Neural crest cell (in vitro differentiated cells): ENCODE measurements around the gene JUP. TPM values are rescaled to one million over a fixed set of nuclear protein-coding genes. Genes with fewer than 3 reads are reported as not detected.

Source experiments
- DNase-seq: peaks from one replicate; pipeline ENCODE4 v3.0.0; 2021; ENCODE audit warnings: low read depth, mixed read lengths, low spot score
- H3K27ac Mint-ChIP-seq: one replicate; pipeline ENCODE4 v1.8.0; 2021; ENCODE audit warnings: mild to moderate bottlenecking, mixed read lengths; ENCODE audit not compliant: unreplicated experiment
- H3K27me3 Mint-ChIP-seq: 2 replicates; pipeline ENCODE4 v1.8.0; 2021; ENCODE audit warnings: low read depth, mild to moderate bottlenecking, mixed read lengths
- H3K36me3 Mint-ChIP-seq: 2 replicates; pipeline ENCODE4 v1.8.0; 2021; ENCODE audit warnings: low read depth, mild to moderate bottlenecking, mixed read lengths
- H3K4me1 Mint-ChIP-seq: 2 replicates; pipeline ENCODE4 v1.8.0; 2021; ENCODE audit warnings: mixed read lengths
- H3K4me3 Mint-ChIP-seq: one replicate; pipeline ENCODE4 v1.8.0; 2021; ENCODE audit warnings: mild to moderate bottlenecking, mixed read lengths
- H3K9me3 Mint-ChIP-seq: 2 replicates; pipeline ENCODE4 v1.8.0; 2021; ENCODE audit warnings: mixed read lengths
- total RNA-seq: library from RNA; stranded (reverse); gene quantifications from 2 replicates; pipeline ENCODE4 v1.2.1, GENCODE V29; 2021
- TF ChIP-seq, protein P1 (sequence below): fragments of 200-600 bp; sonication (generic); conservative IDR thresholded peaks from 2 replicates; pipeline ENCODE4 v1.5.0; 2021; ENCODE audit warnings: antibody characterized with exemption, mild to moderate bottlenecking

JUP gene
- total RNA-seq, 1 donor from 2014 or later = 23.5 TPM

DNA sequence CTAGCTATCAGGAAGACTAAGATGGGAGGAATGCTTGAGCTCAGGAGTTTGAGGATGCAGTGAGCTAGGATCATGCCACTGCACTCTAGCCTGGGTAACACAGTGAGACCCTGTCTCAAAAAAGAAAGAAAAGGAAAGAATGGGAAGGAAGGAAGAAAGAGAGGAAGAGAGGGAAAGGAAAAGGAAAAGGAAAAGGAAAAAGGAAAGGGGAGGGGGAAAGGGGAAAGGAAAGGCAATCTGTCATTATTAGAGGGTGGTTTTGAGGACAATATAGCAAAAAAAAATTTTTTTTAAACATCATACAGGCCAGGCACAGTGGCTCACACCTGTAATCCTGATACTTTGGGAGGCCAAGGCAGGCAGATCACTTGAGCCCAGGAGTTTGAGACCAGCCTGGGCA, 20.4 kb downstream of the JUP start:
- TF ChIP-seq, protein P1, sequence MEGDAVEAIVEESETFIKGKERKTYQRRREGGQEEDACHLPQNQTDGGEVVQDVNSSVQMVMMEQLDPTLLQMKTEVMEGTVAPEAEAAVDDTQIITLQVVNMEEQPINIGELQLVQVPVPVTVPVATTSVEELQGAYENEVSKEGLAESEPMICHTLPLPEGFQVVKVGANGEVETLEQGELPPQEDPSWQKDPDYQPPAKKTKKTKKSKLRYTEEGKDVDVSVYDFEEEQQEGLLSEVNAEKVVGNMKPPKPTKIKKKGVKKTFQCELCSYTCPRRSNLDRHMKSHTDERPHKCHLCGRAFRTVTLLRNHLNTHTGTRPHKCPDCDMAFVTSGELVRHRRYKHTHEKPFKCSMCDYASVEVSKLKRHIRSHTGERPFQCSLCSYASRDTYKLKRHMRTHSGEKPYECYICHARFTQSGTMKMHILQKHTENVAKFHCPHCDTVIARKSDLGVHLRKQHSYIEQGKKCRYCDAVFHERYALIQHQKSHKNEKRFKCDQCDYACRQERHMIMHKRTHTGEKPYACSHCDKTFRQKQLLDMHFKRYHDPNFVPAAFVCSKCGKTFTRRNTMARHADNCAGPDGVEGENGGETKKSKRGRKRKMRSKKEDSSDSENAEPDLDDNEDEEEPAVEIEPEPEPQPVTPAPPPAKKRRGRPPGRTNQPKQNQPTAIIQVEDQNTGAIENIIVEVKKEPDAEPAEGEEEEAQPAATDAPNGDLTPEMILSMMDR = no peak
- Mint-ChIP-seq H3K36me3 (peaks cover 3% of the 10 kb centered on the region), H3K27me3 (no peaks in the 10 kb centered on the region), H3K9me3 (no peaks in the 10 kb centered on the region), H3K4me1 (no peaks in the 10 kb centered on the region), H3K4me3 (no peak overlapping the region), H3K27ac (no peak overlapping the region)
- no peak for DNase-seq

DNA sequence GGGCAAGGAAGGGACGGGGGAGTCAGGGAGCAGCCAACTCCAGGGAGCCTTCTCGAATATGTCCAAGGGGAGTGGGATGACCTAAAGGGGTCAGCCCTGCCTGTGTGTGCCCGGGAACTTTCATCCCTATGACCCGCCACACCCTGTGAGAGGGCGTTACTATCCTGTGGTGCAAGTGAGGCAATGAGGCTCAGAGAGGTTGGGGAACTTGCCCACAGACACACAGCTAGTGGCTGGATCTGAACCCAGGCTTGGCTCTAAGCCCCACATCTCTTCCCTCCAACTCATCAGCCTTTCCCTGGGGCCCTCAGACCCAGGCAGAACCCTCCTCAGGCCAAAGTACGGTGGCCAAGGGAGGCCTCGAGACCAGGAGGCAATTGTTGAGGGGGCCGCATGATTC, 23.2 kb downstream of the JUP start:
- no peaks in the 10 kb centered on the region for H3K27me3 Mint-ChIP-seq
- no peaks in the 10 kb centered on the region for H3K9me3 Mint-ChIP-seq
- no peak overlapping the region for H3K4me3 Mint-ChIP-seq
- peaks cover 5% of the 10 kb centered on the region for H3K36me3 Mint-ChIP-seq
- TF ChIP-seq, protein P1 = no peak
- DNase-seq = no peak
- peak overlapping the region; percentile 83 for H3K27ac Mint-ChIP-seq
- H3K4me1 Mint-ChIP-seq = no peaks in the 10 kb centered on the region

DNA sequence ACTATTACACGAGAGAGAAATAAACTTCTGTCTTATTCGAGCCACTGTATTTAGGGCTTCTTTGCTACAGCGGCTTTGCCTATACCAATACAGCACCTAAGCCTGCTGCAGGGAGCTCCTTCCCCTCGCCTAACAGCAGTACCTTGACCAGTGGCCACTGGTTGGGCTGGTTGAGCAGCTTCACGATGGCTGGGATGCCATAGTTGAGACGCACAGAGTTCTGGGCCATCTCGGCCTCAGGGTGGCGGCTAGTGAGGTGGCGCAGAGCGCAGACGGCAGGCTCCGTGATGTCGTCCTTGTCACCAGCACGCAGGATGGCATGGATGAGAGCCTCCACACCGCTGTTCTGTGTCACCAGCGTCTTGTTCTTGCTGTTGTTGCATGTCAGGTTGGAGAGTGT, 23.7 kb downstream of the JUP start:
- Mint-ChIP-seq H3K36me3 (peaks cover 5% of the 10 kb centered on the region), H3K9me3 (no peaks in the 10 kb centered on the region), H3K27me3 (no peaks in the 10 kb centered on the region), H3K4me1 (no peaks in the 10 kb centered on the region), H3K27ac (peak overlapping the region; percentile 83), H3K4me3 (no peak overlapping the region)
- TF ChIP-seq, protein P1 = no peak
- no peak for DNase-seq

DNA sequence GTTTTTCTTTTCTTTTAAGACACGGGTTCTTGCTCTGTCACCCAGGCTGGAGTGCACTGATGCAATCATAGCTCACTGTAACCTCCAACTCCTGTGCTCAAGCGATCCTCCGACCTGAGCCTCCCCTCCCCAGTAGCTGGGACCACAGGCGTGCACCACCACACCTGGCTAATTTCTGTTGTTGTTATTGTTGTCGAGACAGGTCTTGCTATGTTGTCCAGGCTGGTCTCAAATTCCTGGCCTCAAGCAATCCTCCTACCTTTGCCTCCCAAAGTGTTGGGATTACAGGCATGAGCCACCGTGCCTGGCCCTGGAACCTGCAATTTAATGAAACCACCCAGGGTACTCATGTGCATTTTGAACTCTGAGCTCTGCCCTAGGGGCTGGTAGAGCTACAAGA, 24.1 kb downstream of the JUP start:
- H3K27me3 Mint-ChIP-seq = no peaks in the 10 kb centered on the region
- no peak overlapping the region for H3K4me3 Mint-ChIP-seq
- H3K36me3 Mint-ChIP-seq = peaks cover 5% of the 10 kb centered on the region
- H3K27ac Mint-ChIP-seq = peak overlapping the region; percentile 50
- no peaks in the 10 kb centered on the region for H3K4me1 Mint-ChIP-seq
- TF ChIP-seq, protein P1 = no peak
- no peaks in the 10 kb centered on the region for H3K9me3 Mint-ChIP-seq
- DNase-seq = no peak

DNA sequence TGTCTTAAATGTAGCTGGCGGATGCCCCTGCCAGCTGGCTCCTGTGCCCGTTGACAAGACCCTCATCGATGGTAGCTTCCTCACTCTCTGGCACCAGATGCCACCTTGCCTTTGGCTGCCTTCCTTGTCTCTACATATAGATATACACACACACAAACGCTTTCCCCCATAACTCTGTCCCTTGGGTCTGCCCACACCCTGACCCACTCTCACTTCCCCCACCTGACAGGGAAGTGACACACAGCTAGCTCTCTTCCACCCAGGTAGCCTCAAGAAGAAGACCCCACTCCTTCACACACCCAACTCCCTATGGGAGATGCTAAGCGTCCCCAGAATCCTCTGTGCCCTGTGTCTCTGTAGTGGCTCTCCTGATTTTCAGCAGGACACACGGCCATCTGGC, 25.6 kb downstream of the JUP start:
- Mint-ChIP-seq H3K9me3 (no peaks in the 10 kb centered on the region), H3K27me3 (no peaks in the 10 kb centered on the region)

More for the DNA sequence above, 25.6 kb downstream of the JUP start:
- H3K36me3 Mint-ChIP-seq = peaks cover 5% of the 10 kb centered on the region
- no peak overlapping the region for H3K4me3 Mint-ChIP-seq
- H3K27ac Mint-ChIP-seq = peak overlapping the region; percentile 72
- H3K4me1 Mint-ChIP-seq = no peaks in the 10 kb centered on the region
- no peak for DNase-seq
- TF ChIP-seq, protein P1 = no peak
